NCI-H128 (cell line): ENCODE results near the gene SEPTIN1.
A peak's percentile ranks its signal among the peaks of the same experiment; 100 is the strongest.

Source experiments
- DNase-seq: peaks from one replicate; lab custom pipeline; 2025; ENCODE audit not compliant: unreplicated experiment; lab: John Stamatoyannopoulos, UW

The SEPTIN1 gene

GRCh38 chr16:30382111-30382881 lies at the start of gene SEPTIN1:
Gene SEPTIN1, minus strand, starts transcription at chr16:30382561. Its CDS starts 19 bp downstream, at chr16:30382542.
- no peak for DNase-seq

GRCh38 chr16:30430428-30430970 lies 48.1 kb upstream of the SEPTIN1 start:
- no peak for DNase-seq

GRCh38 chr16:30429678-30430427 lies 47.5 kb upstream of the SEPTIN1 start, which contains the start of gene DCTPP1:
Gene DCTPP1, minus strand, starts transcription at chr16:30430030. Its CDS starts 50 bp downstream, at chr16:30429980.
- DNase-seq: peak; percentile 97

- no peak for DNase-seq
These were observed 47.0 kb upstream of the SEPTIN1 start for GRCh38 chr16:30429418-30429677.

GRCh38 chr16:30428055-30428454 lies 45.7 kb upstream of the SEPTIN1 start:
- DNase-seq: no peak

GRCh38 chr16:30421010-30421409 lies 38.6 kb upstream of the SEPTIN1 start:
- no peak for DNase-seq

GRCh38 chr16:30418350-30419181 lies 36.2 kb upstream of the SEPTIN1 start:
- DNase-seq: no peak

- DNase-seq: peak; percentile 59
These were observed 35.4 kb upstream of the SEPTIN1 start for GRCh38 chr16:30417529-30418349.

GRCh38 chr16:30416624-30417528 lies 34.5 kb upstream of the SEPTIN1 start:
- DNase-seq: no peak

GRCh38 chr16:30416047-30416603 lies 33.8 kb upstream of the SEPTIN1 start:
- DNase-seq: no peak

GRCh38 chr16:30414159-30414558 lies 31.8 kb upstream of the SEPTIN1 start:
- no peak for DNase-seq

GRCh38 chr16:30413112-30413806 lies 30.9 kb upstream of the SEPTIN1 start:
- no peak for DNase-seq

GRCh38 chr16:30409125-30410060 lies 27.0 kb upstream of the SEPTIN1 start:
- peak; percentile 80 for DNase-seq

- DNase-seq: no peak
These were observed 25.6 kb upstream of the SEPTIN1 start for GRCh38 chr16:30407804-30408534.

GRCh38 chr16:30407102-30407803 lies 24.9 kb upstream of the SEPTIN1 start, which contains the start of gene ZNF771:
Gene ZNF771, plus strand, starts transcription at chr16:30407606. Its CDS starts 448 bp downstream, at chr16:30408054.
- peak; percentile 36 for DNase-seq

- DNase-seq: no peak
These were observed 24.4 kb upstream of the SEPTIN1 start for GRCh38 chr16:30406795-30407101.
